ENCODE results near the gene NOCT. TPM values are rescaled to one million over a fixed set of nuclear protein-coding genes. Genes with fewer than 3 reads are reported as not detected.
"Not testable (repeated sequence)": the region's sequence is repeated elsewhere in the genome, so short reads cannot be mapped to it uniquely, and the experiment has no call there.

NOCT gene
- total RNA-seq, 4 donors from 2014 or later, result 4.8 to 18.5 (median 9.2) TPM

DNA sequence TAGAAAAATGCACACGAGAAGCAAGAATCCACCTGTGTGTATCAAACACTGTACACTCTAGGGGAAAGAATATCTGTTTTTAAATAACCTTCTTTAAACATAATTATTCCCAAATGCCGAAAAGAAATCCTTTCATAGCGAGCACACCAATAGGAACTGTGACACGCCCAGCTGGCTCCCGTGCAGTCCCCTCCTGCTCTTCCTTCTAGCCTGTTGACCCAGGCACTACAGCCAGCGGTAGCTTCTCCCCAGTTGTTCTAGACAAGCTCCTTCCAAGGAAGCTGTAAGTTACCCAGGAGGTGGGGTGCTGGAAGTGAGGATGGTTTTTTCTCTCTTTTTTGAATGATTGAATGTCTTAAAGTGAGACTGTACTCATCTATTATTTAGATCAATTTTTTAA lies 19.5 kb upstream of the NOCT start:
- DNase-seq (no peak), ATAC-seq (no peak)
- H3K27ac ChIP-seq, result no peak overlapping the region
- no peaks in the 10 kb centered on the region for H3K27me3 ChIP-seq
- in situ Hi-C loops (cut with MboI; ENCODE audit: low sequenced_read_pairs in 4 of 4), result no loop called here
- H3K9me3 ChIP-seq, result no peaks in the 10 kb centered on the region
- TF ChIP-seq, protein P1, sequence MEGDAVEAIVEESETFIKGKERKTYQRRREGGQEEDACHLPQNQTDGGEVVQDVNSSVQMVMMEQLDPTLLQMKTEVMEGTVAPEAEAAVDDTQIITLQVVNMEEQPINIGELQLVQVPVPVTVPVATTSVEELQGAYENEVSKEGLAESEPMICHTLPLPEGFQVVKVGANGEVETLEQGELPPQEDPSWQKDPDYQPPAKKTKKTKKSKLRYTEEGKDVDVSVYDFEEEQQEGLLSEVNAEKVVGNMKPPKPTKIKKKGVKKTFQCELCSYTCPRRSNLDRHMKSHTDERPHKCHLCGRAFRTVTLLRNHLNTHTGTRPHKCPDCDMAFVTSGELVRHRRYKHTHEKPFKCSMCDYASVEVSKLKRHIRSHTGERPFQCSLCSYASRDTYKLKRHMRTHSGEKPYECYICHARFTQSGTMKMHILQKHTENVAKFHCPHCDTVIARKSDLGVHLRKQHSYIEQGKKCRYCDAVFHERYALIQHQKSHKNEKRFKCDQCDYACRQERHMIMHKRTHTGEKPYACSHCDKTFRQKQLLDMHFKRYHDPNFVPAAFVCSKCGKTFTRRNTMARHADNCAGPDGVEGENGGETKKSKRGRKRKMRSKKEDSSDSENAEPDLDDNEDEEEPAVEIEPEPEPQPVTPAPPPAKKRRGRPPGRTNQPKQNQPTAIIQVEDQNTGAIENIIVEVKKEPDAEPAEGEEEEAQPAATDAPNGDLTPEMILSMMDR (IDR thresholded peaks at IDR 0.05 in 4 of 5, conservative IDR thresholded peaks at IDR 0.05 in 1 of 5), result no peak
- no peak for TF ChIP-seq POLR2A (IDR thresholded peaks at IDR 0.05)
- no peaks in the 10 kb centered on the region for H3K36me3 ChIP-seq
- H3K4me3 ChIP-seq, result no peak overlapping the region
- no peaks in the 10 kb centered on the region for H3K4me1 ChIP-seq
- intact Hi-C loops (cut with DNase I; ENCODE audit: low total_unique reads), result no loop called here

DNA sequence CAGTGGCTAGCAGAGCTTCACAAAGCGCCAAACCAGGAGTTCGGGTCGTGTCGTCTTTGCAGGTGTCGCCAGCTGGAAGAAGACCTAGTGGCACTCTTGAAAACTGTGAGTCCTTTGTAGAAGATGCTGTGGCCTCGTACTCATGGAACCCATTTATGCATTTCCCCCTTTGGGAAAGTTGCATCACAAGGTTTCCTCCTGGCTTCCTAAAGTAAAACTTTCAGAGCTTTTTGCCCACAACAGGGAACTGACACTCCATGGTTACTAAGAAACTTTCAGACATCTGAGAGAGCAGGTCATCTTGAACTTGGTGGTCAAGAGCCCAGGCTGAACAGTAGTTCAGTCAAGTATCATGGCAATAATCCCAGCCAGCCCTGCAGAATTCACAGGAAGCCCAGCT lies 15.9 kb upstream of the NOCT start:
- no peak overlapping the region for H3K4me3 ChIP-seq
- no peaks in the 10 kb centered on the region for H3K36me3 ChIP-seq
- in situ Hi-C loops (cut with MboI; ENCODE audit: low sequenced_read_pairs in 4 of 4) (no loop called here), intact Hi-C loops (cut with DNase I; ENCODE audit: low total_unique reads) (no loop called here)
- TF ChIP-seq, protein P1 (IDR thresholded peaks at IDR 0.05 in 4 of 5, conservative IDR thresholded peaks at IDR 0.05 in 1 of 5), result no peak
- no peak for TF ChIP-seq POLR2A (IDR thresholded peaks at IDR 0.05)
- no peak overlapping the region for H3K27ac ChIP-seq
- no peaks in the 10 kb centered on the region for H3K27me3 ChIP-seq
- ATAC-seq (no peak), DNase-seq (no peak)
- no peaks in the 10 kb centered on the region for H3K9me3 ChIP-seq
- H3K4me1 ChIP-seq, result no peaks in the 10 kb centered on the region

DNA sequence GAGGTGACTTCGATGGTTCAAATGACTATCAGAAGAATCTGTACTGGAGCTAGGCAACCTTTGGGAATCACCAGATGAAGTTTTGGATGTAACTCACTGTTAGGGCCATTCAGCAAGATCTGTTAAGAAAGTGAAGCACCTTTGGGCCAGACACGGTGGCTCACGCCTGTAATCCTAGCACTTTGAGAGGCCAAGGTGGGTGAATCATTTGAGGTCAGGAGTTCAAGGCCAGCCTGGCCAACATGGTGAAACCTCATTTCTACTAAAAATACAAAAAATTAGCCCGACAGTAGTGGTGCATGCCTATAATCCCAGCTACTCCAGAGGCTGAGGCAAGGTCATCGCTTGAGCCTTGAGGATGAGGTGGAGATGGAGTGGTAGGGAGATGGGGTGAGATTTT lies 15.4 kb upstream of the NOCT start:
- DNase-seq; H3K27ac ChIP-seq; ATAC-seq; intact Hi-C loops (cut with DNase I; ENCODE audit: low total_unique reads); H3K36me3 ChIP-seq; H3K4me3 ChIP-seq; H3K9me3 ChIP-seq; H3K27me3 ChIP-seq; in situ Hi-C loops (cut with MboI; ENCODE audit: low sequenced_read_pairs in 4 of 4); H3K4me1 ChIP-seq: not testable (repeated sequence)

DNA sequence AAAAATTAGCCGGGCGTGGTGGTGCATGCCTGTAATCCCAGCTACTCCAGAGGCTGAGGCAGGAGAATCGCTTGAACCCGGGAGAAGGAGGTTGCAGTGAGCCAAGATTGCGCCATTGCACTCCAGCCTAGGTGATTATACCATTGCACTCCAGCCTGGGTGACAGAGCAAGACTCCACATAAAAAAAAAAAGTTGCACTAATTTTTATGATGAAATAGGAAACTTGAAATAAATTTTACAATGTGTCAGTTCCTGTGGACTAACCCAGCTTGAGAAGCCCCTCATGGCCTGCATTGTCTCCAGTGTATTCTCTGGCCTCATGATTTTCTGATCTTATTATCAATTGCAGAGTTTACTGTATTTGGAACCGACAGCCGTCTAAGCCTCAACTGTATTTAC lies 14.2 kb upstream of the NOCT start:
- intact Hi-C loops (cut with DNase I; ENCODE audit: low total_unique reads); DNase-seq; H3K4me3 ChIP-seq; H3K36me3 ChIP-seq; ATAC-seq; H3K27me3 ChIP-seq; H3K4me1 ChIP-seq; in situ Hi-C loops (cut with MboI; ENCODE audit: low sequenced_read_pairs in 4 of 4); H3K9me3 ChIP-seq; H3K27ac ChIP-seq: not testable (repeated sequence)

DNA sequence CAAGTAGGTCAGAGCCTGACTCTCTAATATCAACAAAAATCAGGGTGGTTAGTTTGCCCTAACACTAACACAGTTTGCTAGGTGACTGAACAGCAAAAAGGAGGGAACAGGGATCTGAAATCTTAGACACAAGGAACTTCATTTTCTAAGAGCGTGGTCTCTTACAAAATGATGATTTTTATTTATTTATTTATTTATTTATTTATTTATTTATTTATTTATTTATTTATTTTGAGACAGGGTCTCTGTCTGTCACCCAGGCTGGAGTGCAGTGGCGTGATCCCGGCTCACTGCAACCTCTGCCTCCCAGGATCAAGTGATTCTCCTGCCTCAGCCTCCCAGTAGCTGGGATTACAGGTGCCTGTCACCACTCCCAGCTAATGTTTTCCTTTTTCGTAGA lies 11.9 kb upstream of the NOCT start:
- H3K27ac ChIP-seq; H3K27me3 ChIP-seq; ATAC-seq; H3K4me3 ChIP-seq; H3K9me3 ChIP-seq; DNase-seq; H3K36me3 ChIP-seq; intact Hi-C loops (cut with DNase I; ENCODE audit: low total_unique reads); in situ Hi-C loops (cut with MboI; ENCODE audit: low sequenced_read_pairs in 4 of 4); H3K4me1 ChIP-seq: not testable (repeated sequence)

DNA sequence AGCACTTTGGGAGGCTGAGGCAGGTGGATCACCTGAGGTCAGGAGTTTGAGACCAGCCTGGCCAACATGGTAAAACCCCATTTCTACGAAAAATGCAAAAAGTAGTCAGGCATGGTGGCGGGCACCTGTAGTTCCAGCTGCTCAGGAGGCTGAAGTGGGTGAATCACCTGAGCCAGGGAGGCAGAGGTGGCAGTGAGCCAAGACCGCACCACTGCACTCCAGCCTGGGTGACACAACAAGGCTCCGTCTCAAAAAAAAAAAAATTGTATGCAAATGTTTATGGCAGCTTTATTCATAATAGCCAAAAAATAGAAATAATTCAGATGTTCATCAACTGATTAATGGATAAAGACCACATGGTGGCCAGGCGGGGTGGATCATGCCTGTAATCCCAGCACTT lies 9.8 kb upstream of the NOCT start:
- H3K4me3 ChIP-seq, result no peak overlapping the region
- H3K27me3 ChIP-seq, result no peaks in the 10 kb centered on the region
- intact Hi-C loops (cut with DNase I; ENCODE audit: low total_unique reads) (no loop called here), in situ Hi-C loops (cut with MboI; ENCODE audit: low sequenced_read_pairs in 4 of 4) (no loop called here)
- no peak overlapping the region for H3K27ac ChIP-seq
- no peaks in the 10 kb centered on the region for H3K36me3 ChIP-seq
- TF ChIP-seq, protein P1 (IDR thresholded peaks at IDR 0.05 in 4 of 5, conservative IDR thresholded peaks at IDR 0.05 in 1 of 5), result no peak
- no peak for TF ChIP-seq POLR2A (IDR thresholded peaks at IDR 0.05)
- no peaks in the 10 kb centered on the region for H3K9me3 ChIP-seq
- H3K4me1 ChIP-seq, result no peaks in the 10 kb centered on the region
- ATAC-seq (no peak), DNase-seq (no peak)
